ENCODE measurements around the gene PSD4. TPM values are rescaled to one million over a fixed set of nuclear protein-coding genes. Genes with fewer than 3 reads are reported as not detected.

The PSD4 gene
- total RNA-seq, 4 donors from 2014 or later: 25.1 to 62.5 (median 50.2) TPM

- Histone ChIP-seq H3K9me3 (no peaks in the 10 kb centered on the region), H3K36me3 (no peaks in the 10 kb centered on the region), H3K27ac (no peak overlapping the region), H3K27me3 (peaks cover 0 to 5% (median 0%) of the 10 kb centered on the region in 4 donors), H3K4me3 (no peak overlapping the region), H3K4me1 (peaks cover 6 to 26% (median 14%) of the 10 kb centered on the region in 3 donors)
- intact Hi-C loops (cut with DNase I): no loop called here
- TF ChIP-seq POLR2A (IDR thresholded peaks at IDR 0.05): no peak
- TF ChIP-seq, protein P1, sequence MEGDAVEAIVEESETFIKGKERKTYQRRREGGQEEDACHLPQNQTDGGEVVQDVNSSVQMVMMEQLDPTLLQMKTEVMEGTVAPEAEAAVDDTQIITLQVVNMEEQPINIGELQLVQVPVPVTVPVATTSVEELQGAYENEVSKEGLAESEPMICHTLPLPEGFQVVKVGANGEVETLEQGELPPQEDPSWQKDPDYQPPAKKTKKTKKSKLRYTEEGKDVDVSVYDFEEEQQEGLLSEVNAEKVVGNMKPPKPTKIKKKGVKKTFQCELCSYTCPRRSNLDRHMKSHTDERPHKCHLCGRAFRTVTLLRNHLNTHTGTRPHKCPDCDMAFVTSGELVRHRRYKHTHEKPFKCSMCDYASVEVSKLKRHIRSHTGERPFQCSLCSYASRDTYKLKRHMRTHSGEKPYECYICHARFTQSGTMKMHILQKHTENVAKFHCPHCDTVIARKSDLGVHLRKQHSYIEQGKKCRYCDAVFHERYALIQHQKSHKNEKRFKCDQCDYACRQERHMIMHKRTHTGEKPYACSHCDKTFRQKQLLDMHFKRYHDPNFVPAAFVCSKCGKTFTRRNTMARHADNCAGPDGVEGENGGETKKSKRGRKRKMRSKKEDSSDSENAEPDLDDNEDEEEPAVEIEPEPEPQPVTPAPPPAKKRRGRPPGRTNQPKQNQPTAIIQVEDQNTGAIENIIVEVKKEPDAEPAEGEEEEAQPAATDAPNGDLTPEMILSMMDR (IDR thresholded peaks at IDR 0.05): no peak
- DNase-seq: no peak
Observed at GRCh38 chr2:113162869-113163268, 10.9 kb upstream of the PSD4 start.

DNA sequence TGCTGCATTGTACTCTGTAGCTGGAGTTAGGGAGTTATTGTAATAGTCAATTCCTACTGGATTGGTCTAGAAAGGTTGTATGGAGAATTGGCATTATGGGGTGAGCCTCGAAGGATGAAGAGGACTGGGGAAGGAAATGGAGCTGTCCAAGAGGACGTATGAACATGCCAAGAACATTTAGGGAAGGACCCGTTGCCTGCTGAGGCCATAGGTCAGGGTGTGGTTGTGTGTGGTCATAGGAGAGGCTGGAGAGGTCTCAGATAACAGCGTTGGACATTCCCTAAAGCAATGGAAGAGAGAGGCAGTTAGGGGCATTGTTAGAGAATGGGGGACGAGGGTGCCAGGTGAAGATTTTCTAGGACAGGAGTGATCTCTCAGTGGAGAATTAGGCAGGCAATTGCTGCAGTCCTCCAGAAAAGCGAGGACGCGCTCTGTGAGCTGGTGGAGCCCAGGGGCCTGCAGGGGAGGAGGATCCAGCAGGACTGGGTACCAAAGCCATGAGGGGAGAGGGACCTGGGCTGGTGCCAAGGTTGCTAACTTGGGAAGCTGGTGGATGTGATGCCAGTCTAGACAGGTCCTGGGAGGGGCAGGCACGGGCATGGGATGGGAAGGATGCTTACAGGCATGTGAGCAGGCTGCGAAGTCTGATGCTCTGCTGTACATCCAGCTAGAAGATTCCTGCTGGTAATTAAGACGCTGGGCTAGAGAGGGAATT is 9.4 kb upstream of the PSD4 start:
- intact Hi-C loops (cut with DNase I): no loop called here
- Histone ChIP-seq H3K4me3 (no peak overlapping the region), H3K4me1 (peaks cover 0 to 11% (median 10%) of the 10 kb centered on the region in 3 donors), H3K27ac (no peak overlapping the region), H3K9me3 (no peaks in the 10 kb centered on the region), H3K27me3 (no peaks in the 10 kb centered on the region), H3K36me3 (no peaks in the 10 kb centered on the region)
- TF ChIP-seq POLR2A (IDR thresholded peaks at IDR 0.05): no peak
- TF ChIP-seq, protein P1 (IDR thresholded peaks at IDR 0.05): no peak
- WGBS, 2 donors: 43 to 60% methylated on average over 11 of the region's 11 CpGs
- DNase-seq: no peak

- no peak for TF ChIP-seq POLR2A (IDR thresholded peaks at IDR 0.05)
- TF ChIP-seq, protein P1 (IDR thresholded peaks at IDR 0.05): no peak
- Histone ChIP-seq H3K9me3 (no peaks in the 10 kb centered on the region), H3K36me3 (no peaks in the 10 kb centered on the region), H3K4me1 (peaks cover 0 to 10% (median 10%) of the 10 kb centered on the region in 3 donors), H3K27ac (no peak overlapping the region), H3K4me3 (no peak overlapping the region), H3K27me3 (no peaks in the 10 kb centered on the region)
- no peak for DNase-seq
- intact Hi-C loops (cut with DNase I): no loop called here
- 62 to 79% methylated on average over 7 to 8 of the region's 10 CpGs for WGBS, 2 donors
Observed at GRCh38 chr2:113164930-113165585, 8.7 kb upstream of the PSD4 start.

- Histone ChIP-seq H3K9me3 (no peaks in the 10 kb centered on the region), H3K36me3 (no peaks in the 10 kb centered on the region), H3K4me3 (no peak overlapping the region), H3K27me3 (no peaks in the 10 kb centered on the region), H3K4me1 (peaks cover 0 to 10% (median 10%) of the 10 kb centered on the region in 3 donors), H3K27ac (no peak overlapping the region)
- DNase-seq: no peak
- 90 to 92% methylated on average over 7 of the region's 7 CpGs for WGBS, 2 donors
- intact Hi-C loops (cut with DNase I): no loop called here
- TF ChIP-seq, protein P1 (IDR thresholded peaks at IDR 0.05): no peak
- TF ChIP-seq POLR2A (IDR thresholded peaks at IDR 0.05): no peak
Observed at GRCh38 chr2:113166187-113166645, 7.6 kb upstream of the PSD4 start.

All from esophagus squamous epithelium (tissue), 5 donors.